K562 (cell line): ENCODE data around the gene CYP46A1. TPM values are rescaled to one million over a fixed set of nuclear protein-coding genes. Genes with fewer than 3 reads are reported as not detected.

ENCODE experiments used
- ATAC-seq: fragments of 200-7000 bp; cut with Tn5 transposase; 3 replicates; pipeline ENCODE4 v1.9.1; 2020; ENCODE audit warnings: moderate library complexity
- BruUV-seq: library from RNA; stranded (reverse); fragments of 400-500 nt; replicated peaks from 2 replicates; lab custom pipeline; 2021; lab: Mats Ljungman, UMichigan
- CTCF ChIA-PET: fragments of 300-600 bp; formaldehyde crosslinking; extraction: SDS; loops from one replicate; lab custom pipeline; 2021; ENCODE audit warnings: low intra/inter-chr PET ratio; lab: Yijun Ruan, JAX
- POLR2A ChIA-PET: fragments of 300-600, 350-650 bp; sonication (Branson Sonifier 250); formaldehyde crosslinking; extraction: SDS; loops from one replicate; lab custom pipeline; 2021; ENCODE audit warnings: antibody characterized with exemption, inconsistent platforms; lab: Yijun Ruan, JAX
- DNase-seq, 4 experiments: peaks; one replicate each; pipeline versions ENCODE4 v3.0.0 to v3.0.0-alpha.2; 2011 to 2018; ENCODE audit warnings: low spot score in 3 of 4, mixed read lengths in 3 of 4; ENCODE audit errors: extremely low read depth in 1 of 4
- FAIRE-seq: peaks from 2 replicates; lab custom pipeline; 2011; peaks lifted over from hg19 to GRCh38; lab: Jason Lieb, UNC
- H2AFZ ChIP-seq: 2 replicates; pipeline ENCODE4 v1.6.0; 2011; ENCODE audit warnings: low read depth, low read length, control low read depth, inconsistent platforms
- H3K27ac ChIP-seq: fragments of 200-600 bp; 3 replicates; pipeline ENCODE4 v1.8.0; 2011; ENCODE audit warnings: low read depth, mild to moderate bottlenecking, control low read depth, inconsistent platforms, low read length, moderate library complexity, mixed read lengths; ENCODE audit errors: extremely low read depth
- H3K27me3 ChIP-seq, 2 experiments: fragments of 300-600 bp in 1 of 2; 2 replicates in 1 of 2; 3 replicates in 1 of 2; pipeline versions ENCODE4 v1.6.0 to v1.8.0; 2011; ENCODE audit warnings: inconsistent platforms in 2 of 2, low read length in 2 of 2, mild to moderate bottlenecking in 1 of 2, mixed read lengths in 1 of 2, moderate library complexity in 1 of 2; ENCODE audit not compliant: control insufficient read depth in 2 of 2, insufficient read depth in 2 of 2
- H3K36me3 ChIP-seq: fragments of 300-600 bp; 3 replicates; pipeline ENCODE4 v1.8.0; 2011; ENCODE audit warnings: mild to moderate bottlenecking, low read length, inconsistent platforms; ENCODE audit not compliant: control insufficient read depth, insufficient read depth
- H3K4me1 ChIP-seq, 2 experiments: fragments of 200-600 bp in 1 of 2; replicated peaks in 1 of 2; 2 replicates in 1 of 2; 3 replicates in 1 of 2; pipeline versions ENCODE4 v1.5.1 to v1.8.0; 2011; ENCODE audit warnings: inconsistent platforms in 2 of 2, low read length in 2 of 2, mild to moderate bottlenecking in 1 of 2, mixed read lengths in 1 of 2, moderate library complexity in 1 of 2; ENCODE audit not compliant: control insufficient read depth in 2 of 2, insufficient read depth in 2 of 2
- H3K4me2 ChIP-seq: 2 replicates; pipeline ENCODE4 v1.6.1; 2011; ENCODE audit warnings: low read length, control low read depth, inconsistent platforms, mixed read lengths; ENCODE audit not compliant: insufficient read depth
- H3K4me3 ChIP-seq: fragments of 200-600 bp; sonication (generic), shearing (Covaris generic); 2 replicates; pipeline ENCODE4 v1.5.1; 2016; ENCODE audit warnings: control low read depth, inconsistent platforms
- H3K79me2 ChIP-seq: fragments of 200-600 bp; 3 replicates; pipeline ENCODE4 v1.8.0; 2011; ENCODE audit warnings: low read length, inconsistent platforms; ENCODE audit not compliant: control insufficient read depth, insufficient read depth
- H3K9ac ChIP-seq, 2 experiments: 2 replicates each; pipeline versions ENCODE4 v1.6.0 to v1.6.1; 2011; ENCODE audit warnings: low read depth in 2 of 2, low read length in 2 of 2, control low read depth in 1 of 2, inconsistent platforms in 1 of 2, mild to moderate bottlenecking in 1 of 2, mixed read lengths in 1 of 2; ENCODE audit not compliant: insufficient read depth in 1 of 2
- H3K9me1 ChIP-seq: one replicate; pipeline ENCODE4 v1.6.0; 2011; ENCODE audit warnings: inconsistent platforms, mild to moderate bottlenecking, low read length, moderate library complexity; ENCODE audit not compliant: control insufficient read depth, insufficient read depth
- H3K9me3 ChIP-seq: replicated peaks from 2 replicates; pipeline ENCODE4 v1.5.1; 2011; ENCODE audit warnings: low read depth, low read length, inconsistent platforms; ENCODE audit not compliant: control insufficient read depth, insufficient read depth
- H4K20me1 ChIP-seq: replicated peaks from 2 replicates; pipeline ENCODE4 v1.6.1; 2011; ENCODE audit warnings: low read length, inconsistent platforms, mixed read lengths; ENCODE audit not compliant: control insufficient read depth, insufficient read depth
- ATF4 ChIP-seq: fragments of 450-650 bp; formaldehyde crosslinking; IDR thresholded peaks from 2 replicates; pipeline ENCODE4 v1.4.0; 2022; ENCODE audit warnings: mild to moderate bottlenecking, moderate library complexity
- ESRRA ChIP-seq: fragments of 450-650 bp; IDR thresholded peaks from 2 replicates; pipeline ENCODE4 v1.6.1; 2014; ENCODE audit warnings: low read depth, mild to moderate bottlenecking, moderate library complexity, borderline replicate concordance
- PYGO2 ChIP-seq: fragments of 450-650 bp; IDR thresholded peaks from 2 replicates; pipeline ENCODE4 v1.6.1; 2016; ENCODE audit warnings: mild to moderate bottlenecking, missing genetic modification characterization, moderate library complexity, missing compliant biosample characterization
- SAFB ChIP-seq: fragments of 200-400 bp; formaldehyde crosslinking; IDR thresholded peaks from 2 replicates; pipeline ENCODE4 v1.6.1; 2017; ENCODE audit warnings: low read depth, low read length, borderline replicate concordance
- TAF7 ChIP-seq: fragments of 450-650 bp; IDR thresholded peaks from 2 replicates; pipeline ENCODE4 v1.6.1; 2016; ENCODE audit warnings: missing genetic modification characterization, missing compliant biosample characterization
- ZKSCAN1 ChIP-seq: fragments of 150-350 bp; IDR thresholded peaks from 2 replicates; pipeline ENCODE4 v1.6.1; 2016; ENCODE audit warnings: low read depth, low read length
- ZNF830 ChIP-seq: fragments of 250-450 bp; sonication (Bioruptor Pico); IDR thresholded peaks from 2 replicates; pipeline ENCODE4 v1.5.0; 2021; ENCODE audit warnings: mild to moderate bottlenecking
- WGBS: fragments of 100-300 bp; shearing (Covaris generic); methylation state at CpG from one replicate; pipeline ENCODE4 v1.1.6; 2016; ENCODE audit warnings: low coverage, mixed read lengths; ENCODE audit not compliant: insufficient coverage; ENCODE audit errors: missing lambda C conversion rate; 5-methylcytosine and 5-hydroxymethylcytosine counted together
- in situ Hi-C: fragments of 300-500 bp; cut with MboI; formaldehyde crosslinking; loops from 4 replicates; pipeline ENCODE4 v1.15.0; 2018; ENCODE audit warnings: inconsistent platforms, mixed read lengths
- intact Hi-C: fragments of 100-400 bp; cut with micrococcal nuclease; formaldehyde crosslinking; loops from 2 replicates; pipeline ENCODE4 v1.14.2; 2022
- polyA plus RNA-seq, 8 experiments: library from polyadenylated mRNA; depleted of rRNA in 4 of 8; stranded (reverse) in 5 of 8; unstranded in 3 of 8; fragments of >200 nt; fragmentation: Nextera tagmentation in 2 of 8; fragmentation: Illumina TruSeq in 1 of 8; extraction: Ambion mirVana in 2 of 8; extraction: Trizol in 1 of 8; gene quantifications; 2 replicates each; pipeline versions ENCODE4 v1.2.1 to v1.2.3, GENCODE V29; 2011 to 2014; ENCODE audit warnings: inconsistent platforms in 1 of 8, missing spikeins in 1 of 8
- total RNA-seq, 7 experiments: library from RNA; depleted of rRNA in 6 of 7; stranded (reverse); fragments of >200 nt in 6 of 7; fragmentation: Illumina TruSeq in 2 of 7; extraction: Trizol in 2 of 7; gene quantifications; 2 replicates each; pipeline versions ENCODE4 v1.2.1 to v1.2.3, GENCODE V29; 2011 to 2021; ENCODE audit warnings: low replicate concordance in 1 of 7

Gene CYP46A1
- total and polyA plus RNA-seq, 9 of the 15 experiments (the other 6 are each of a cell fraction or from before 2014, with no cell fraction given) = not detected

- no peak for TF ChIP-seq PYGO2 (tag)
Measured at GRCh38 chr14:99727096-99727870, 43.2 kb downstream of the CYP46A1 start (continued).

GRCh38 chr14:99728231-99728920, 44.3 kb downstream of the CYP46A1 start:
- H3K9me3 ChIP-seq = no peaks in the 10 kb centered on the region
- H3K4me2 ChIP-seq = no peak overlapping the region
- no peaks in the 10 kb centered on the region for H3K9me1 ChIP-seq
- 5% methylated on average over 9 of the region's 16 CpGs for WGBS
- BruUV-seq = no TSS peak
- POLR2A ChIA-PET = interaction anchor here (0.6 to 1.5 kb wide), 2 partner anchors 10 to 20 kb away, joined by 3 read pairs; no protein-coding TSS in a partner anchor
- H3K36me3 ChIP-seq = no peaks in the 10 kb centered on the region
- TF ChIP-seq TAF7 (tag) (no peak), SAFB (no peak), ATF4 (CRISPR knock-in tag) (no peak), ESRRA (no peak), ZKSCAN1 (no peak), ZNF830 (CRISPR knock-in tag) (no peak)
- H3K9ac ChIP-seq = no peak overlapping the region
- FAIRE-seq (no peak), DNase-seq (no peak), ATAC-seq (no peak)
- CTCF ChIA-PET = no interaction called here
- no peaks in the 10 kb centered on the region for H3K79me2 ChIP-seq
- H2AFZ ChIP-seq = no peak overlapping the region
- H3K27ac ChIP-seq = no peak overlapping the region
- H3K27me3 ChIP-seq = peaks cover 0 to 65% of the 10 kb centered on the region in 2 experiments; a peak in 3 of 5 replicates
- in situ Hi-C loops = loop anchor here (10.0 kb wide), 1 partner anchor 156 kb away; no protein-coding TSS in a partner anchor
- H3K4me3 ChIP-seq = no peak overlapping the region
- intact Hi-C loops = no loop called here
- no peaks in the 10 kb centered on the region for H4K20me1 ChIP-seq
- peaks cover 0 to 26% of the 10 kb centered on the region in 2 experiments; a peak in 2 of 5 replicates for H3K4me1 ChIP-seq
